HEK293 (cell line): ENCODE results near the gene NAALADL2.

ENCODE experiments used
- CTCF ChIA-PET: fragments of 350-600 bp; formaldehyde crosslinking; extraction: SDS; loops from one replicate; lab custom pipeline; 2021; ENCODE audit warnings: antibody characterized with exemption; lab: Yijun Ruan, JAX
- POLR2A ChIA-PET: fragments of 300-600 bp; formaldehyde crosslinking; extraction: SDS; loops from one replicate; lab custom pipeline; 2020; ENCODE audit warnings: antibody characterized with exemption, inconsistent platforms; lab: Yijun Ruan, JAX
- H3K27ac ChIP-seq: fragments of 200-500 bp; sonication (Bioruptor generic); 2 replicates; pipeline ENCODE4 v1.5.1; 2014; ENCODE audit warnings: low read depth, low read length, control low read depth, inconsistent platforms; ENCODE audit errors: extremely low read depth
- H3K36me3 ChIP-seq, 2 experiments: fragments of 200-500 bp in 1 of 2; sonication (Bioruptor generic) in 1 of 2; 1 replicate in 1 of 2; 2 replicates in 1 of 2; pipeline ENCODE4 v1.5.1; 2014 to 2017; ENCODE audit warnings: inconsistent platforms in 2 of 2, low read length in 2 of 2; ENCODE audit not compliant: control insufficient read depth in 2 of 2, insufficient read depth in 1 of 2
- H3K4me1 ChIP-seq: fragments of 200-500 bp; sonication (Bioruptor generic); 2 replicates; pipeline ENCODE4 v1.5.1; 2014; ENCODE audit warnings: mild to moderate bottlenecking, low read length, inconsistent platforms; ENCODE audit not compliant: control insufficient read depth, insufficient read depth
- H3K4me3 ChIP-seq: 2 replicates; pipeline ENCODE4 v1.5.1; 2011; ENCODE audit warnings: low read depth, mild to moderate bottlenecking, control low read depth, low read length, moderate library complexity
- H3K9me3 ChIP-seq: fragments of 200-500 bp; sonication (Bioruptor generic); 2 replicates; pipeline ENCODE4 v1.5.1; 2014; ENCODE audit warnings: low read depth, low read length, inconsistent platforms; ENCODE audit not compliant: control insufficient read depth, insufficient read depth
- PRDM4 ChIP-seq: fragments of 450-650 bp; formaldehyde crosslinking; IDR thresholded peaks from 2 replicates; pipeline ENCODE4 v1.5.1; 2017; ENCODE audit warnings: missing biosample characterization, missing genetic modification characterization
- TRIM28 ChIP-seq: IDR thresholded peaks from 2 replicates; pipeline ENCODE4 v1.6.1; 2011; ENCODE audit warnings: low read length, control low read depth, borderline replicate concordance
- ZBTB10 ChIP-seq: fragments of 450-650 bp; formaldehyde crosslinking; IDR thresholded peaks from 2 replicates; pipeline ENCODE4 v1.5.1; 2016; ENCODE audit warnings: missing biosample characterization, missing genetic modification characterization
- ZBTB7A ChIP-seq: fragments of 450-650 bp; formaldehyde crosslinking; IDR thresholded peaks from 2 replicates; pipeline ENCODE4 v1.5.1; 2016; ENCODE audit warnings: low read depth, missing biosample characterization, missing genetic modification characterization
- ZNF133 ChIP-seq: fragments of 450-650 bp; formaldehyde crosslinking; IDR thresholded peaks from 2 replicates; pipeline ENCODE4 v1.5.1; 2016; ENCODE audit warnings: missing biosample characterization, missing genetic modification characterization
- ZNF18 ChIP-seq: fragments of 450-650 bp; formaldehyde crosslinking; IDR thresholded peaks from 2 replicates; pipeline ENCODE4 v1.5.1; 2016; ENCODE audit warnings: missing biosample characterization, missing genetic modification characterization
- ZNF239 ChIP-seq: fragments of 450-650 bp; formaldehyde crosslinking; IDR thresholded peaks from 2 replicates; pipeline ENCODE4 v1.5.1; 2016; ENCODE audit warnings: missing biosample characterization, missing genetic modification characterization
- ZNF280D ChIP-seq: fragments of 450-650 bp; formaldehyde crosslinking; IDR thresholded peaks from 2 replicates; pipeline ENCODE4 v1.5.1; 2016; ENCODE audit warnings: missing biosample characterization, missing genetic modification characterization
- ZNF292 ChIP-seq: fragments of 450-650 bp; formaldehyde crosslinking; IDR thresholded peaks from 2 replicates; pipeline ENCODE4 v1.5.1; 2016; ENCODE audit warnings: low read depth, missing biosample characterization, missing genetic modification characterization, borderline replicate concordance
- ZNF341 ChIP-seq: fragments of 450-650 bp; formaldehyde crosslinking; IDR thresholded peaks from 2 replicates; pipeline ENCODE4; 2016; ENCODE audit warnings: low read depth, missing biosample characterization, missing genetic modification characterization
- ZNF473 ChIP-seq: fragments of 450-650 bp; formaldehyde crosslinking; IDR thresholded peaks from 2 replicates; pipeline ENCODE4 v1.5.1; 2017; ENCODE audit warnings: missing biosample characterization, missing genetic modification characterization
- ZNF488 ChIP-seq: fragments of 450-650 bp; formaldehyde crosslinking; IDR thresholded peaks from 2 replicates; pipeline ENCODE4 v1.5.1; 2016; ENCODE audit warnings: missing biosample characterization, missing genetic modification characterization
- ZNF501 ChIP-seq: fragments of 450-650 bp; formaldehyde crosslinking; IDR thresholded peaks from 2 replicates; pipeline ENCODE4 v1.5.1; 2016; ENCODE audit warnings: missing biosample characterization, missing genetic modification characterization
- ZNF518A ChIP-seq: fragments of 450-650 bp; formaldehyde crosslinking; conservative IDR thresholded peaks from 2 replicates; pipeline ENCODE4 v1.5.1; 2016; ENCODE audit warnings: low read depth, missing biosample characterization, missing genetic modification characterization
- ZNF558 ChIP-seq: fragments of 450-650 bp; formaldehyde crosslinking; IDR thresholded peaks from 2 replicates; pipeline ENCODE4 v1.5.1; 2016; ENCODE audit warnings: missing biosample characterization, missing genetic modification characterization
- ZNF571 ChIP-seq: fragments of 450-650 bp; formaldehyde crosslinking; IDR thresholded peaks from 2 replicates; pipeline ENCODE4 v1.5.0; 2017; ENCODE audit warnings: missing biosample characterization, missing genetic modification characterization
- ZNF626 ChIP-seq: fragments of 450-650 bp; sonication (Bioruptor Pico); formaldehyde crosslinking; IDR thresholded peaks from 2 replicates; pipeline ENCODE4 v1.5.1; 2018; ENCODE audit warnings: missing biosample characterization, missing genetic modification characterization, inconsistent platforms

Gene NAALADL2

GRCh38 chr3:175679568-175679967 lies 820.4 kb downstream of the NAALADL2 start:
- H3K4me3 ChIP-seq: no peak overlapping the region
- no peaks in the 10 kb centered on the region for H3K9me3 ChIP-seq
- POLR2A ChIA-PET: no interaction called here
- CTCF ChIA-PET: no interaction called here
- H3K36me3 ChIP-seq: no peaks in the 10 kb centered on the region
- H3K4me1 ChIP-seq: no peaks in the 10 kb centered on the region
- H3K27ac ChIP-seq: no peak overlapping the region
- no peak for TF ChIP-seq ZNF239 (tag by site-specific recombination)
- no peak for TF ChIP-seq ZNF18 (tag by site-specific recombination)
- no peak for TF ChIP-seq ZNF292
- no peak for TF ChIP-seq ZNF133
- TF ChIP-seq ZBTB10 (tag by site-specific recombination): no peak
- TF ChIP-seq ZNF341: no peak
- no peak for TF ChIP-seq TRIM28
- no peak for TF ChIP-seq ZNF571
- no peak for TF ChIP-seq ZNF488 (tag by site-specific recombination)
- no peak for TF ChIP-seq ZBTB7A
- TF ChIP-seq ZNF473 (tag by site-specific recombination): no peak
- TF ChIP-seq ZNF558 (tag by site-specific recombination): no peak
- no peak for TF ChIP-seq ZNF280D (tag by site-specific recombination)

GRCh38 chr3:175692256-175692655 lies 833.1 kb downstream of the NAALADL2 start:
- H3K4me1 ChIP-seq: no peaks in the 10 kb centered on the region
- ChIA-PET CTCF (no interaction called here), POLR2A (no interaction called here)
- no peak for TF ChIP-seq ZNF626 (tag by site-specific recombination)
- TF ChIP-seq PRDM4 (tag by site-specific recombination): no peak
- TF ChIP-seq ZNF501 (tag by site-specific recombination): no peak
- TF ChIP-seq ZNF518A: no peak
- no peak overlapping the region for H3K4me3 ChIP-seq
- no peaks in the 10 kb centered on the region for H3K9me3 ChIP-seq
- no peaks in the 10 kb centered on the region for H3K36me3 ChIP-seq
- H3K27ac ChIP-seq: no peak overlapping the region
